ENCODE data around the gene MAP3K8.

The MAP3K8 gene

DNA sequence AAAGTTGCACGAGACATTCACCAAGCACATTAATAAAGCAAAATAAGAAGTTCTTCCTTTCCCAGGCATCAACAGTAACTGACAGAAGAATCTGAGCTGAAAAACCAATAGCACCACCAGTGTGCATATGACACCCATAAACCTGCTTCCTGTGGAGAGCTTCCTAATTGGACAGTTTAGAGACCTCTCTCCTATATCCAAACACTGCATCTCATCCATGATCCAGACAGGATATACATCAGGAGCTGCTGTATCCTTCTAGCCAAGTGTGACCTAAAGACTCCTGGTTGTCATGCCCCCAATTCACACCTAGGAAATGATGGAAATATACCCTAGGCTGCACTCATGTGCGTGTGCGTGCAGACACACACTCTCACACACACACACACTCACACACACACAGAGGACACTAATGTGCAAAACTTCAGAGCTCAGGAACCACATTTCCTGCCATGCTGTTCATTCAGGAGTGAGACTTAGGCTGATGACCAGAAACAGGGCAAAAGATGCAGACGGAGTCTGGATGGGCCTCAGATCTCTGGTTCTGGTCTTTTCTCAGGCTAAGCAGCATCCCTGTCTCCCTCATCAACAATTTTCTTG, 58.0 kb downstream of the MAP3K8 start:
- DNase-seq = no peak

DNA sequence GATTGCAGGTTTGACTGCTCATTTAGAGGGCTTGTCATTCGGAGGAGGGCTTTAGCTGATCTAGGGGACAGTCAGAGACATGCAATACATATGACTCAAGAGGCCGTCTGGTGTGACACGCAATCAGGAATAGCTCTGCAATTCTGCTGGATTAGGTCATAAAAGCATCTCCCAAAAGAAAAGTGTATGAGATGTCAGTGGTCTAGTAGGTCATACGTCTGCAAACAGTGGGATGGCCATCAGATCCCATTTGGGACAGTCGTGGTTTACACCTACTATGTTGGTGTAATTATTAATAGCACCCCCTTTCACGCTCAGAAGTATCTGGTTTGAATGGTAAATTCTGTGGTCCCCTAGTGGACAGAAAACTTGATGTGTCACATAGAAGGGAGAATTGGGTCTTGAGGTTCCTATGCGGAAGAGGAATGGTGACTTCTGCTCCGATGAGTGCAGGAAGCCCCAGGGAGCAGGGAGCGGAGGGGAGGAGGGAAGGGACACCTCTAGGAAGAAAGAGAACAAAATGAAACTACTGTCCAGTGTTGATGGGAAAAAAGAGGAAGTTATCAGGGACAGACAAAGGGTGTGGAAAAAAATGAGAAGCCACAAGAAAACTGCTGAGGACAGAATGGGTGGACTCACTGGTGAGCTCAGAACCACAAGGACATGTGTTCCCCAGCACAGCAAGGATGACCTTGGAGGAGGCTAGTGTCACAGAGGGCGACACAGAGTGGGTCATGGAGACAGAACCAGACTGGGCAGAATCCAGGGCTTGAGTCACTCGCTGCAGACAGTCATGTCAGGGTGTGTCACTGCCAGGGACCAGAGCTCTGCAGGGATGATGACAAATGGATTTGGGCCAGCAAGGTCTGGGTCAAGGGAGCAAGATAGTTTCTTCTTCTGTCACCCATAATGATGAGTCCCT, 59.9 kb downstream of the MAP3K8 start:
- DNase-seq = peak; percentile 88

DNA sequence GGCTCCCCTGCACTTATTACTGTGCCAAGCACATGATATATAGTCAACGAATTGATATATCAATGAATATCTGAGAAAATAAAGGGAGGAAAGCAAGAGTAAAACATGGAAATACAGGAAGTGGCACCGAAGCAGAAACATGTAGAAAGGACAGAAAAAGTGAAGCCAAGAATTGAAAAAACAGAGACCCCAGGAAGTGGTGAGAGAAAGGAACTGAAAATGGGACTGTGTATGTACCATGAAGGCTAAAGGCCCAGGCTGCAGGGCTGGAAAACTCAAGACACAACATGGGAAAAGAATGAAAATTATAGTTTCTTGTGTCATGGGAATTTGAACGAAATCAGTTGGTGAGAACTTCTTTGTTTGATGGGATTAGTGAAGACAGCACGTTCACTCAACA, 60.6 kb downstream of the MAP3K8 start:
- DNase-seq = no peak

DNA sequence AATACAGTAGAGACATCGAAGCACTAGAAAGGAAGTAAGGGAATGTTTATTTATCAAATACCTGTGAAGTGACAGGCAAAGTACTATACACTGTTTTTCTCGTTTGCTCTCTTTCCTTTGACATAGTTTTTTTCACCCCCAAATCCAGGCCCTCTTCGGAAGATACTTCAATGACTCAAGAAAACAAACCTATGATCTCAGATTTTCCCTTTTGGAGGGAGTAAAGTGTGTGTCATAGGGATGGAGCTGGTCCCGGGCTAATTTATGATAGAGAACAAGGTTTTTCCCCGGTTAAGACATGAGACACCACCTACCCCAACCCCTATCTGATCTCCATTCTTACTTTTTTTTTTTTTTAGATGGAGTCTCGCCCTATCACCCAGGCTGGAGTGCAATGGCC, 61.7 kb downstream of the MAP3K8 start:
- DNase-seq = peak; percentile 24

DNA sequence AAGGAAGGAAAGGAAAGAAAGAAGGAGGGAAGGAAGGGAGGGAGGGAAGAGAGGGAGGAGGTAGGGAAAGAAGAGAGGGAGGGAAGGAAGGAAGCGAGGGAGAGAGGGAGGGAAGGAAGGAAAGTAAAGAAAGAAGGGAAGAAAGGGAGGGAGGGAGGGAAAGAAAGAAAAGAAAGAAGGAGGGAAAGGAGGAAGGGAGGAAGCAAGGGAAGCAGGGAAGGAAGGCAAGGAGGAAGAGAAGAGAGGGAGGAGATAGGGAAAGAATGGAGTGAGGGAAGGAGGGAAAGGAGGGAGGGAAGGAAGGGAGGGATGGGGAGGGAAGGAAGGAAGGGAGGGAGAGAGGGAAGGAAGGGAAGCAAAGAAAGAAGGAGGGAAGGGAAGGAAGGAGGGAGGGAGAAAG, 65.8 kb downstream of the MAP3K8 start:
- DNase-seq = no peak

DNA sequence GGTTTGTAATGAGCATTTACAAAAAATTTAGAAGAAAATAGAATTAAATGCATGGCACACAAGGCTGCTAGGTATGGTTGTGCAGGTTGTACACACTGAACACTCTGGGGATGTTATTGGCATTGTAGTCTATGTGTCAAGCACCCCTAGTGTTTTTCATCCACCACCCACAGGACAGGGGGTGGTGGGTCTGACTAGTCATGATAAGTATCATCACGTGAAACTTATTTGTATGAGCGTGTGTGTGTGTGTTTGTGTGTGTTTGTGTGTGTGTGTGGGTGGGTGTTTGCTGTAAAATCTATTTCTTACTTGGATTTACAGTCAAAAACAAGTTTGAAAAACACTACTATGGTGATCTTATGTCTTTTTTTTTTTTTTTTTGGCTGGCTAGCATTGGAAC, 66.5 kb downstream of the MAP3K8 start:
- DNase-seq = no peak

DNA sequence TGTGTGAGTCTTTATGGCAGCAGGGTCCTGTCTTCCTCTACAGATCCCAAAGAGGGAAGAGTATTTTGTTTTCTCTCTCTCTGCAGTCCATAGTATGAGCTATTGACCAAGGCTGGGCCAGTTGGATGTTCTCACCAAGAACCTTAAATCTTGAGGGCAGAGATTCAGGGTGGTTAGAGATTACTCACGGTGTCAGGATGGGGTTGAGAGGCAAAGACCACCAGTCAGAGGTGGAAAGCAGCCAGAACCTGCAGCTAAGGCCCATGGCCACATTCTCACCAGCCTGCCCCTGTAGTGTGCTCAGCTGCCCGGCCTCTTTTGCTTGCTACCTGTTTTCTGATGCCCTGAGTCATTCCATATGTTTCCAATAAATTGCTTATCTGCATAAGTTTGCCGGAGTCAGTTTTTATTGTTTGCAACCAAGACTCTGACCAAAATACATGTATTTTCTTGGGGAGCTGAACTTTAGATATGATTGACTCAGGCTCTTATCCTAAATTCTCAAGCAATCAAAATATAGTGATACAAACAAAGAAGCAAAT, 67.0 kb downstream of the MAP3K8 start:
- DNase-seq = no peak

DNA sequence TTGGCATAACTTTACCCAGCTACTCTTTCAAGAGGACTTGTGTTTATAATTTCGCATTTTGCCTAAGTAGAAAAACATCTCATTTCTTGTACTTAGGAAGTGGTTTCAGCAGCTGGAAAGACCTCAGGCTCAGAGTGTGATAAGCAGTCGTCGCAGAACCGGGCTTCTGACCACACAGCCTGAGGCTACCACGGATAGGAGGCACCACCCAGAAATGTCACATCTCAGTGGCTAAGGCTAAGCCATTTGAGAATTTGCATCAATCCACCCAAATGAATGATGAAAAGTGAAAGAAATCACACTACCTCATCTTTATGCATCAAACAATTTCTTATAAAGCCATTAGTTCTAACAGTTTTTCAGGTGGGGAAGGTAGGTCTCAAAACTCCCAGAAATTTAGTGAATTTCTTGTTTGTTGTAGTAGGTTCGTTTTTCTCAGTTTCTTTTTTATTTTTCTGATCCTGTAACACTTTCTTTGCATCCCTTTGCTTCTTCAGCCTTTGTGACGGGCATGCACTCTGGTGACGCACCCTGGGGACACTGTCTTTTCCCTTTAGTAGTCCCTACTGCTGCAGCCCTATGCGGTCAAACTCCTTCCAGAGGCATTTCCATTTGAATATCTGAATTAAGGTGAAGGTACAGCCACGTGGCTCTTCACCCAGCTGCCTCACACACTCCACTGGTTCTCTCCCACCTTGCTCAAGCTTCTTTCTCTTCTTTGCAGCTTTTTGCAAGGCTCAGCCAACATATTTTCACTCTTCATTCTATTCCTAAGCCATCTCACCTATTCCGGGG, 68.5 kb downstream of the MAP3K8 start:
- DNase-seq = no peak

DNA sequence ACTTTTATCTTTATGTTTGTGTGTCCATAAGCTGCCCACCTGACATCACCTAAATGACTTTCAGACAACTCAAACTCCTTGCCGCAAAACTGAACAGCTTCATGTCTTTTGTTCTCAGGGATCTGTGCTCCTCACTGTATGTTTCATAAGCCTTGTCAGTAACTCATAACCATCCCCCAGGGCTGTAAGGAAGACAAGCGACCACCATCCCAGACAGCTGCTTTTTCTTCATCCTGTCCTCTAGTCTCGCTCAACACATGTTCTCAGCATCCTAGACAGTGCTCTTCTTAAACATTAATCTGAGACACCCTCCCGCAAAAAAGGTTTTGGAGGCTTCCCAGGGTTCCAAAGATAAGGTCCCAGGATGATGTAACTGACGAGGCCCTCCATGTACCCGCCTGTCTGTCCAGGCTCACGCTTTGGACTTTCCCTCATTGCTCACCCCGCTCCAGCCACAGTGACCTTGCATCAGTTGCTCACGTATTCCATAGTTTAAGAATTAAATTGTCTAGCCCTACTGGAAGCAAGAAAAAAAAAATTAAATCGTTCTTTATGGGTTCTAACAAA, 69.8 kb downstream of the MAP3K8 start:
- DNase-seq = no peak

DNA sequence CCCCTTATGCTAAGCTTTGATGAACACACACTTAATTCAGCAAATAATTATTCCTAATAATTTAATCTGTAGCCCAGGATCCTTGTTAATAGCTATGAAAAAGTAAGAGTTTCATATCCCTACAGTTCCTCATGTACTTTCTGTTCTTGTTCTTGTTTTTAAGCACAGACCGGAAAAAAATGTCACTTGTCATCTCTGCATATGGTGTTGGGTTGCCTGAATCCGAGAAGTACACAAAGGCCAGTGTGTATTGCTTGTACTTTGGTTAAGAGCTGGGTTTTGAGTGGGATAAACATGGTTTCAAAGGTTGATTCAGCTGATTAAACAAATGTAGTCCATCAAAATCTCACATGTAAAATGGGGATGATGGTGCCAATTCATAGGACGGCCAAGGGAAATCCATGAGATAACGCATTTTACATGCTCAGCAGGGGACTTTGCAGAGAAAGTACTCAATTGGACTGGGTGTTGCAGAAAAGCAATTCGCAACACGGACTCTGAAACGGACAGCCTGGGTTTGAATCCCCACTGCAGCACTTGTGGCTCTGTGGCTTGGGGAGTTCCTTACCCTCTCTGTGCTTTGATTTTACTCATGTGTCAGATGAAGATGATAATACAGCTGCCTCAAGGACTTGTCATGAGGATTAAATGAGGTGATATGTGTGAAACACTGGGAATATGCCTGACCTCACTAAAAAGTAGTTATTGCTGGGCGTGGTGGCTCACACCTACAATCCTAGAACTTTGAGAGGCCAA, 71.7 kb downstream of the MAP3K8 start:
- no peak for DNase-seq

DNA sequence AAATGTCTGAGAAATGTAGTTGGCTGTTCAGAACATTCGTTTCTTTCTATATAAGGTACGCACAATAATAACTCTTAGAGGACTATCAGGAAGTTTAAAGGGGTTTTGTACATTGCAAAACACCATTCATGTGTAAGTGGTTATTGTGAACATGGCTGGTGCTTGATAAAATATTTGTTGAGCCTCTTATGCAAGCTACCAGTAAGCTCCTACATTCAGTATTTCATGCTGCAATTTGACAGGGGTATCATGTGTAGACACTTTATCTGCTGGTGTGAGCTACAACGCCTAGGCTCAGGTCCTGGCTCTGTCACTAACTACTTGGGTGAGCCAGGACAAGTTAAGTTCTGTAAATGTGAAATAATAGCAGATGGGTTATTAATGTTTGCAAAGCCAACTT, 75.5 kb downstream of the MAP3K8 start:
- no peak for DNase-seq

DNA sequence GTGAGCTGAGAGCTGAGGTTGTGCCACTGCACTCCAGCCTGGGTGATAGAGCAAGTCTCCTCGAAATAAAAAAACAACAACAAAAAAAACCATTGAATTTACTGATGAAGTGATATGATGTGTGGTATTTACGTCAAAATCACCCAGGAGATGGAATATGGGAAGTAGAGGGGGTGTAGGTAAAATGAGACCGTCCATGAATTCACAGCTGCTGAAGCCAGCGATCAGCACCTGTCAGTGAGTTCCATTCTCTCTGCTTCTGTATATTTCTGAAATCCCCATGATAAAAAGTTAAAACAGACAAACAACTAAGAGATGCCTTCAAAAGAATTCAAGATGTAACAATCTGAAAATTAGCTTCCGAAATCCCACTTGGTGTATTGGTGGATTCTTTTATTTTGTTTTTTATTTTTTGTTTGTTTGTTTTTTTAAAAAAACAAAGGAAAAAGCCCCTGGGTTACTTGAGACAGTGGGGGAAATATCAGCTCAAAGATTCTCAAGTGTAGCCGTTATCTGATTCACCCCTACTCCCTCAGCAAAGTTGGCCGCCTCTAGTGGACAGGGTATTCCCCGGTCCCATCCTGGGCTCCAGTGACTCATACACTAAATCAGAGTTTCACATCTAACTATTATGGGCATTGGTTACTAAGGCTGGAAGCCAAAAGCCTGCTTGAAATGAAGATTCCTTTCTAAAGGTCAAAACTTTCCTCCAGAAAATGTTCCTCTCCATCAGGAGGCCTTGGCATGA, 76.4 kb downstream of the MAP3K8 start:
- peak; percentile 64 for DNase-seq

DNA sequence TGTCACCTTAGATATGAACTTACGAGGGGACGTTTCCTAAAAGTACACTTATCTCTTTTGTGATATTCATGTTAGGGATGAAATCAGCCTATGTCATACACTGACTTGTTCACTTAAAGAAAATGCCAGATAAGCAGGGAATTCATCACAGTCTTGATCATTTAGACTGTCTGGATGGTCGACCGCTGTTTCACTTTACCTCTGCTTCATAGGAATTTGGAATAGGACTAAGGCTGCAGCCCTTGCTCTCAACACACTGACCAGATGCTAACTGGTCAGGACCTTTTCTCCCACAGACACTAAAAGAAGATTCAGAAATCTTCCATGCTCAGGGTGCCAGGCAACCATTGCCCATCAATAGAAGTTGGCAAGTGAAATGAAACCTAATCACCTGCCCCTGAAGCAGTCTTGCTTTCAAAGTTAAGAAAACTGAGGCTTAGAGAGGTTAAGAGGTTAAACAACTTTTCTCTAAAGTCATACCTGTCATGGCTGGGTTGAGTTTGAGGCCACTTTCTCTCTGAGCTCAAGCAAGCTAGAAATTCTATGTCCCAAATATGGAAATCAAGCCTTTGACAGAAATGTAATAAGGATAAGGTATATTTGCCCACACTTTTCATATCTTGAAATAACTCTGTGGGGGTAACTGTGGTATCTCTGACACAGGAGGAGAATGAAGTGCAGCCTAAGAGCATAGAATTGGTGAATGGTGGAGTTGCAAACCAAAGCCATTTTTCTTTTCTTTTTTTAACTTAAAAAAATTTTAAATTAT, 77.1 kb downstream of the MAP3K8 start:
- DNase-seq = no peak

Measured in HCEC 1CT (cell line).